Mucosa of stomach (tissue), 1 donor: ENCODE results near the gene DRAXIN.

Source experiments
- H3K27me3 ChIP-seq: one replicate; pipeline ENCODE4 v1.7.0; 2013; ENCODE audit warnings: mild to moderate bottlenecking, low read length; ENCODE audit not compliant: control insufficient read depth, insufficient read depth
- H3K36me3 ChIP-seq: one replicate; pipeline ENCODE4 v1.7.0; 2013; ENCODE audit warnings: low read length; ENCODE audit not compliant: control insufficient read depth, insufficient read depth
- H3K4me1 ChIP-seq: one replicate; pipeline ENCODE4 v1.7.0; 2013; ENCODE audit warnings: mild to moderate bottlenecking, low read length; ENCODE audit not compliant: control insufficient read depth, insufficient read depth
- H3K4me3 ChIP-seq: one replicate; pipeline ENCODE4 v1.7.0; 2013; ENCODE audit warnings: low read length
- H3K9ac ChIP-seq: one replicate; pipeline ENCODE4 v1.7.0; 2013; ENCODE audit warnings: mild to moderate bottlenecking, low read length, moderate library complexity
- H3K9me3 ChIP-seq: one replicate; pipeline ENCODE4 v1.7.0; 2013; ENCODE audit warnings: mild to moderate bottlenecking, low read length, moderate library complexity; ENCODE audit not compliant: control insufficient read depth
- donor health status: Pancreatic carcinoma.

Gene DRAXIN

DNA sequence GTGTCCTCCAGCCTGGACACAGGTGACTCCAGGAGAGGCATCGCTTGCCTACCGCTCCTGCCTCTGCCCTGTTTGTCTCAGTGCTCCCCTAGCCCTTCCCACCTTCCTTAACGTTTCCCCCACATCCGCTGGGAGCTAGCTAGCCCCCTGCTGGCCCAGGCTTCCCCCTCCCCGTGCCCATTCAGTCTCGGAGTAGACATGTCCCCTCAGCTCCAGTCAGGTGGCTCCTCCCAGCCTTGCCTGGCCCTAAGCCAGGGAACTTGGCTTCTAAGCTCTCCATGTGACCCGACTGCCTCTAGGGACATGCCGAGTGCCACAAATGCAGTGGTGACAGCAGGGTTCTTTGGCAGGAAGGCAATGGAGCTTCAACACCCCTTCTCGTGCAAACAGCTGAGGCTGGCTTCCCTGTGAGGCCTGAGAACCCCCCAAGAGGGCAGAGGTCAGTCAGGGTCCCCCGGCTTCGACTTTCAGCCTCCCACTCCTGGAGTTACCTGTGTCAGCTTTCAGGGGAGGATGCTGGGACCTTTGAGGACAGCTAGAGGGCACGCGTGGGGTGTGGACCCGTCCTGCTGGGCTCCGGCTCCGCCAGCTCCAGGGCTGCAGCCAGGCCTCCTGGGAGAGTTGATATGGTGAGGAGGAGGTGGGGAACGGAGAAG is 16.2 kb downstream of the DRAXIN start:
- Histone ChIP-seq H3K9me3 (no peaks in the 10 kb centered on the region), H3K9ac (no peak overlapping the region), H3K27me3 (peaks cover 25% of the 10 kb centered on the region), H3K4me1 (peaks cover 8% of the 10 kb centered on the region), H3K4me3 (no peak overlapping the region), H3K36me3 (no peaks in the 10 kb centered on the region)

DNA sequence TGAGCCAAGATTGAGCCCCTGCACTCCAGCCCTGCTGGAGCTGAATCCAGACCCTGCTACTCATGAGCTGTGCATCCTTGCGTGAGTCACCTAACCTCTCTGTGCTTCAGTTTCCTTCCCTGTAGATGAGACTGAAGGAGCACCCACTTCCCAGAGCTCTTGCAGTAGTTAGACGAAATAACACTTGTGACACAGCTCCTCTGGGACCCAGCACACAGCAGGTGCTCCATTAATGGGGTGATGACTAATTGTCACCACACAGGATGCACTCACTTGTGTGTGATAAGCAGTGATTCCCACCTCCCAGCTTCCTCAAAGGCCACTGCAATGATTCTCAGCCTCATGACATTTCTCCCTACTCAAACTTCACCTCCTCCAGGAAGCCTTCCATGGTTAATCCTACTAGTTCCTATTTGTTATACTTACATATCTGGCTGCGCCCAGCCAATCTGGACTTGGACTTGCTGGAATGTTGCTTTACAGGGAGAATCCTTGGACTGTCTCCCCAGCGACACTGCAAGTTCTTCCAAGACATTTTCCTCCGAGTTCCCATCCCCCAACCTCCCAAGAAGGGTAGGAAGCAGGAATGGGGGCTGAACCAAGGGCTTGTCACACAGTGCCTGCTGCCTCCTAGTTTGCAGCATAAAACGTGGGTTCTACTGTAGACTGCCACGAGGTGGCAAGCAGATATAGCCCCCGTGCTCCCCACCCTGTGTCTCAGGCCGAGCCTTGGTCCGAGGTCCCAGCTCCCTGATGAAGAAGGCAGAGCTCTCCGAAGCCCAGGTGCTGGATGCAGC is 17.2 kb downstream of the DRAXIN start:
- no peak overlapping the region for H3K4me3 ChIP-seq
- H3K9me3 ChIP-seq, result no peaks in the 10 kb centered on the region
- H3K4me1 ChIP-seq, result peaks cover 8% of the 10 kb centered on the region
- no peaks in the 10 kb centered on the region for H3K36me3 ChIP-seq
- no peak overlapping the region for H3K9ac ChIP-seq
- peaks cover 17% of the 10 kb centered on the region for H3K27me3 ChIP-seq

DNA sequence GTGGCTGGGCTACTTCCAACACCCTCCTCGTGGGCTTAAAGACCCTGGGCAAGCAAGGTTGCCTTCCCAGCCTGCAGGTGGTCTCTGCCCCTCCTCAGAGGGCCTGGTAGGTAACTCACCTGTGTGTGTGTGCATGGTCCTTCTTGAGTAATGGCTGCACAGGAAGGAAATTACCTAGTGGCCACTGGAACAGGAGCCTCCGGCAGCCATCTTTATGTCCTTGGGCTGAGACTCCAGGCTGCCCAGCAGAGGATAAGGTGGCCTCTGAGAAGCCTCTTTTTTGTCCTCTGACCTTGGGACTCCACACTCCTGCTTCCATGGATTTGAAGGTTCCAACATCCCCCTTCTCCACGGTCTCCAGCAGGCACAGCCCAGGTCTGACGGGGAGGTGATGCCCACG is 20.0 kb downstream of the DRAXIN start:
- Histone ChIP-seq H3K9me3 (no peaks in the 10 kb centered on the region), H3K4me3 (no peak overlapping the region), H3K9ac (no peak overlapping the region), H3K4me1 (peaks cover 8% of the 10 kb centered on the region), H3K27me3 (peaks cover 11% of the 10 kb centered on the region), H3K36me3 (no peaks in the 10 kb centered on the region)

DNA sequence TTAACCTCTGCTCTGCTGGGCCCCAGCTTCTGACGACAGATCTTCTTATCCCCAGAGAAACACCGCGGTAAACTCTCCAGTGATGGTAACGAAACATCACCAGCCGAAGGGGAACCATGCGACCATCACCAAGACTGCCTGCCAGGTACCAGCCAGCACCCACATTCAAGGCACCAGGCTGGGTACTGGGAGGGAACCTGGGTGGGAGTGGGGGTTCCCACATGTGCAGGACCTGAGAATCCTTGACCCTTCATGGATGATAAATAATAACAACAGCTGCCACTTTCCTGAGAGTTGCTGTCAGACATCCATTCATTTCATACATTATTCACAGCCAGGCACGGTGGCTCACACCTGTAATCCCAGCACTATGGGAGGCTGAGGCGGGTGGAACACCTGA is 20.8 kb downstream of the DRAXIN start:
- H3K9me3 ChIP-seq, result no peaks in the 10 kb centered on the region
- H3K4me3 ChIP-seq, result no peak overlapping the region
- H3K27me3 ChIP-seq, result peaks cover 11% of the 10 kb centered on the region
- peaks cover 8% of the 10 kb centered on the region for H3K4me1 ChIP-seq
- no peak overlapping the region for H3K9ac ChIP-seq
- no peaks in the 10 kb centered on the region for H3K36me3 ChIP-seq

DNA sequence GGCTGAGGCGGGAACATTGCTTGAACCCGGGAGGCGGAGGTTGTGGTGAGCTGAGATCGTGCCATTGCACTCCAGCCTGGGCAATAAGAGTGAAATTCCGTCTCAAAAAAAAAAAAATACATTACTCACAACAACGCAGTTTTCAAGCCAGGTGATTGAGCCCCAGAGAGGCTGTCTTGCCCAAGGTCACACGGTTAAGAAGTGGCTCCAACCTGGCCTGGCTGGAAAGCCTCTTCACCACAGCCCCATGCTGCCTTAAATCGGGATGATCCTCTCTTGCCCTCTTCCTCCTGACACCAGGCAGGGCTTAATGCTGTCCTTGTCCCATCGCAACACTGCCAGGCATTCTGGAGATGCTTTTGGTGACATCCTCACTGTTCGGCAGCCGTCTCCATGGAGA is 21.6 kb downstream of the DRAXIN start:
- peaks cover 11% of the 10 kb centered on the region for H3K27me3 ChIP-seq
- no peaks in the 10 kb centered on the region for H3K36me3 ChIP-seq
- peaks cover under 1% of the 10 kb centered on the region for H3K4me1 ChIP-seq
- H3K4me3 ChIP-seq, result no peak overlapping the region
- no peaks in the 10 kb centered on the region for H3K9me3 ChIP-seq
- no peak overlapping the region for H3K9ac ChIP-seq

DNA sequence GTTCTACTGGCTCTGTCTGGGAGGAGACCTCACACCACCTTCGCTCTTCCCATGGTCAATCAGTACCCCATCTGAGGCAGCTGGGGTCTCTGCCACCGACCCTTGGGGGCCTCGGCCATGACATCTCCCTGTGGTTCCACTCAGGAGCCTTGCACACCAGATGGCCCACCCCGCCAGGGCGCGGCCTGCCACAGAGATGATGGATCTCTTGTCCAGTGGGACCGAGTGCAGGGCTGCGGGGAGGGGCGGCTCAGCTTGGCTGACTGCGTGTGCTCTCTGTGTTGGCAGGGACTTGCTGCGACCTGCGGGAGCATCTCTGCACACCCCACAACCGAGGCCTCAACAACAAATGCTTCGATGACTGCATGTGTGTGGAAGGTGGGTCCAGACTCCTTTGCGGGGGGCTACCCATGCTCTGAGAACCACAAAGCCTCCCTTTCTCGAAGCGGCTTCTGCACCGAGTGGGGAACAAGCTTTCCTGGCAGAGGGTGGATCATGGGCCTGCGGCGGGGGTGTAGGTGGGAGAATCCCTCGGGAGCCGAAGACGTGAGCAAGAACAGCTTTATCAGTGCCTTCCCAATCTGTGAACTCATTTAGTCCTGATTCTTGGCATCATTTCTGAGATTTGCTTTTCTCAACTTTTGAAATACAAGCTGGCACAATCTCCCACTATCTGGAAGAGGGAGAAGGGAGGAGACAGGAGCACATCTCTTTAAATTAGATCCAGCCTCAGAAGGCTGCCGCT is 23.5 kb downstream of the DRAXIN start:
- H3K9me3 ChIP-seq, result no peaks in the 10 kb centered on the region
- no peak overlapping the region for H3K4me3 ChIP-seq
- H3K9ac ChIP-seq, result no peak overlapping the region
- H3K4me1 ChIP-seq, result peaks cover 9% of the 10 kb centered on the region
- H3K36me3 ChIP-seq, result no peaks in the 10 kb centered on the region
- peaks cover 11% of the 10 kb centered on the region for H3K27me3 ChIP-seq

DNA sequence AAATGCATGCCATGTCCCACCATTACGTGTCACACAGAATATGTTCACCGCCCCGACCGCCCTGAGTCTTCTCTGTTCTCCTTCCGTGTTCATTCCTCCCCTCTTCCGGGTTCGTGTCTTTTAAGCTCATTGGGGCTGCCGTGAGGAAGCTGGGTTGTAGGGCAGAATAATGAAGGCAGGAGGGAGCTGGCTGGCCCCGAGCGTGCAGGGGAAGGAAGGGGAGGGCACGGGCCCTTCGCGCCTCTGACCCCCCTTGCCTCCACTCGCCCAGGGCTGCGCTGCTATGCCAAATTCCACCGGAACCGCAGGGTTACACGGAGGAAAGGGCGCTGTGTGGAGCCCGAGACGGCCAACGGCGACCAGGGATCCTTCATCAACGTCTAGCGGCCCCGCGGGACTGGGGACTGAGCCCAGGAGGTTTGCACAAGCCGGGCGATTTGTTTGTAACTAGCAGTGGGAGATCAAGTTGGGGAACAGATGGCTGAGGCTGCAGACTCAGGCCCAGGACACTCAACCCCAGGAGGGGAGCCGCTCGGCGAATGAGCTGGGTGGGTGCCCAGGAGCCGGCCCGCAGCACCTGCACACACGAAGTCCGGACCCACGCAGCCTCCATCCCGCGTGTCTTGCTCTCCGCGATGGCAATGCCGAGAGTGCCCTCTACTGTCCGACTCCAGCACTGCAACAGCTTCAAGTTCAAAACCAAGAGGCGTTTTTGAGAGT is 28.0 kb downstream of the DRAXIN start:
- Histone ChIP-seq H3K4me3 (peak overlapping the region; percentile 42), H3K9ac (peak overlapping the region; percentile 67), H3K9me3 (no peaks in the 10 kb centered on the region), H3K36me3 (no peaks in the 10 kb centered on the region), H3K27me3 (no peaks in the 10 kb centered on the region), H3K4me1 (peaks cover 9% of the 10 kb centered on the region)

DNA sequence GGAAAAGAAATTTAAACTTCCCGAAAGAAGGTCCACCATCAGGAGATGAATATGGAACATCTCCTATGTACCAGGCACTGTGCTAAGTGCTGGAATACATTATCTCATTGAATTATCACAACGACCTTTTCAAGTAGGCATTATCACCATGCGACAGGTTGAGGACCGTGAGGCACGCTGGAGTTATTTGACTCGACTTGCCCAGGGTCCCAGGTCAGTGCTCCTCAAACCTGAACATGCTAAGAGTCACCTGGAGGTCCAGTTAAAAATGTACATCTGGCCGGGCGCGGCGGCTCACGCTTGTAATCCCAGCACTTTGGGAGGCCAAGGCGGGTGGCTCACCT is 28.5 kb downstream of the DRAXIN start:
- no peaks in the 10 kb centered on the region for H3K36me3 ChIP-seq
- H3K4me1 ChIP-seq, result peaks cover 9% of the 10 kb centered on the region
- peak overlapping the region; percentile 42 for H3K4me3 ChIP-seq
- no peaks in the 10 kb centered on the region for H3K27me3 ChIP-seq
- H3K9ac ChIP-seq, result no peak overlapping the region
- H3K9me3 ChIP-seq, result no peaks in the 10 kb centered on the region

DNA sequence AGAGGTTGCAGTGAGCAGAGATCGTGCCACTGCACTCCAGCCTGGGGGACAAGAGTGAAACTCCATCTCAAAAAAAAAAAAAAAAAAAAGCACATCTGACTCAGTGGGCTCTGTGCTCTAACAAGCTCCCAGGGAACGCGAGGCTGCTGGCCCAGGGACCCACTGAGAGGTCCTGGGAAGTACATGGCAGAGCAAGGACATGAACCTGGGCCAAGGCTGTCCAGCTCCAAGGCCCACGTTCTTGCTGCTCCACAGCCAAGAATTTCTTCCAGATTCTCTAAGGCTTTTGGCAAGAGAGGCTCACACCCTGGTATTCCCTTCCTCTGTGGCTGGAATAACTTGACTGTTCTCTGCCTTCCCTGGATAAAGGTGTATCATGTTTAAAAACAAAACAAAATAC is 29.0 kb downstream of the DRAXIN start:
- Histone ChIP-seq H3K9me3 (no peaks in the 10 kb centered on the region), H3K27me3 (no peaks in the 10 kb centered on the region), H3K4me1 (peaks cover 9% of the 10 kb centered on the region), H3K4me3 (no peak overlapping the region), H3K9ac (no peak overlapping the region), H3K36me3 (no peaks in the 10 kb centered on the region)

DNA sequence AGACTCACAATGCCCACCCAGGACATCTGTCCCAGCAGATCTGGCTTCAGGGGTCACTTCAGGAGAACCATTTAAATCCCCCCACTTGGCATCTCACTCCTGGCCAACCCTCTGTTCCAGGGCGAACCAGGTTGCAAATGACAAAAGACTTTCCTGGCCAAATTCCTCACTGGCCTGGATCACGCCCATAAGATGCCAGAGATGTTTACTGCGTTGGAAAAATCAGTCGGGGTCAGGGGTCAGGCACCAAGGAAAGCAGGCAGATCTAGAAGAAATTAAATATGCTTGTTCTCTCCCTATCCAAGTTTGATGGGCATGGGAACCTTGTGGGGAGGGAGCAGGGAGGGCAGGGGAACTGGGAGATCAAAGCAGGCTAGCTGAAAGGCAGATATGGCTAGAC is 29.8 kb downstream of the DRAXIN start:
- Histone ChIP-seq H3K9ac (no peak overlapping the region), H3K9me3 (no peaks in the 10 kb centered on the region), H3K4me1 (peaks cover 9% of the 10 kb centered on the region), H3K27me3 (no peaks in the 10 kb centered on the region), H3K4me3 (no peak overlapping the region), H3K36me3 (no peaks in the 10 kb centered on the region)

DNA sequence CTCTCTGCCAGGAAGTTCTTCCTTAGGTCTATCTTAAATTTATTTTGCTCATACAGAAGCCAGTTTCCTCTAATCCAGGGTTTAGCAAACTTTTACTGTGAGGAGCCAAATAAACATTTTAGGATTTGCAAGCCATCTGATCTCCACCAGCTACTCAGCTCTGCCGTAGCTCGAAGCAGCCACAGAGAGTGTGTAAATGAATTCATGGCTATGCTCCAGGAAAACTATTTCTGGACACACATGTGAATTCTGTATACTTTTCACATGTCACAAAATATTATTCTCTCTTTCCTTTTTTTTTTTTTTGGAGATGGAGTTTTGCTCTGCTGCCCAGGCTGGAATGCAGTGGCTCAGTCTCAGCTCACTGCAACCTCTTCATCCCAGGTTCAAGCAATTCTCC is 31.0 kb downstream of the DRAXIN start:
- Histone ChIP-seq H3K4me1 (peaks cover 9% of the 10 kb centered on the region), H3K9me3 (no peaks in the 10 kb centered on the region), H3K27me3 (no peaks in the 10 kb centered on the region), H3K9ac (no peak overlapping the region), H3K36me3 (no peaks in the 10 kb centered on the region), H3K4me3 (no peak overlapping the region)

DNA sequence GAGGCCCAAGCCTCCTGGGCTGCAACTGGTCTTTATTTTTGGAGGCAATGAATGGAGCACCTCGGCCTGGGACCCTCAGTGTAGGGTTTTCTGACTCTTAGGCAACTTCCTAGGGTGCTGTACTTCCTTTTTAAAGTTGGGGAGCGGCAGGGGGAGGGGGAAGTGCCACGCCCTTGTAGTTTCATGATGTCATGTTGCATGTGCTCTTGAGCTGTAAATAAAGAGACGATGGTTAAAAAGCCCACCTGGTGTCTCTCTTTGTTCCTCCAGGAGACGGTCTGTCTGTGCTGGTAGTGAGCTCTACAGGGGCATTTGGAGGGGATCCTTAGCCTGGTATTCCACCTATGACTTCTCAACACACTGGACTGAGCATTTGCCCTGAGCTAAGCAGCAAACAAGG is 34.1 kb downstream of the DRAXIN start:
- Histone ChIP-seq H3K27me3 (no peaks in the 10 kb centered on the region), H3K9me3 (no peaks in the 10 kb centered on the region), H3K36me3 (no peaks in the 10 kb centered on the region), H3K4me3 (no peak overlapping the region), H3K4me1 (peaks cover 15% of the 10 kb centered on the region), H3K9ac (no peak overlapping the region)
